ENCODE data around the gene SAXO1.

DNA sequence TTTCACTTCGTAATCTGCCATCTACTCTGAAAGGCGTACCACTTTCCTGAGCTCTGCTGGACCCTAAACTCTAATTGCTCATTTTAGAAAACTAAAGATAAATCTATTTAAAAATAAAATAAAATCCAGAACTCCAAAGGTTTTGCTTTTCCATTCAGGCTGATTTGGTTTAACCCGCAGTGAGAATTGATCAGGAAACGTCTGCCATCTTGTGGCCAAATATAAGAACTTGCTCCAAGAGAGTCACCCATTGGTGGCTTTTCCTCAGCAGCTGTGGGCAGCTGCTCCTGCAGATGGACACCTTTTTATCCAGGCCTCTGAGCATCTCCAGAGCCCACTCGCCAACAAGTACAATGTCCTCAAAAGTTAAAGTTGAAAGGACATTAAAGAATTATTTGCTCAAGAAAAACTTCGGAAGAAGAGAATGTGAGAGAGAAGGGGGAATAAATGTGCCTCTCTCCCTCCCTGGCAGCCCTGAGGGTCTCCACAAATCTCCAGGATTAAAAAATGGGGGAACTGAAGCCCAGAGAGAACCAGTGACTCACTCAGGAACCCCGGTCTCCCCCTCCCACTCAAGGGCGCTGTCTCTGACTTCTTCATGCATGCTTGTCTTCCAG is 4.1 kb downstream of the SAXO1 start:
- TF ChIP-seq, protein P1, sequence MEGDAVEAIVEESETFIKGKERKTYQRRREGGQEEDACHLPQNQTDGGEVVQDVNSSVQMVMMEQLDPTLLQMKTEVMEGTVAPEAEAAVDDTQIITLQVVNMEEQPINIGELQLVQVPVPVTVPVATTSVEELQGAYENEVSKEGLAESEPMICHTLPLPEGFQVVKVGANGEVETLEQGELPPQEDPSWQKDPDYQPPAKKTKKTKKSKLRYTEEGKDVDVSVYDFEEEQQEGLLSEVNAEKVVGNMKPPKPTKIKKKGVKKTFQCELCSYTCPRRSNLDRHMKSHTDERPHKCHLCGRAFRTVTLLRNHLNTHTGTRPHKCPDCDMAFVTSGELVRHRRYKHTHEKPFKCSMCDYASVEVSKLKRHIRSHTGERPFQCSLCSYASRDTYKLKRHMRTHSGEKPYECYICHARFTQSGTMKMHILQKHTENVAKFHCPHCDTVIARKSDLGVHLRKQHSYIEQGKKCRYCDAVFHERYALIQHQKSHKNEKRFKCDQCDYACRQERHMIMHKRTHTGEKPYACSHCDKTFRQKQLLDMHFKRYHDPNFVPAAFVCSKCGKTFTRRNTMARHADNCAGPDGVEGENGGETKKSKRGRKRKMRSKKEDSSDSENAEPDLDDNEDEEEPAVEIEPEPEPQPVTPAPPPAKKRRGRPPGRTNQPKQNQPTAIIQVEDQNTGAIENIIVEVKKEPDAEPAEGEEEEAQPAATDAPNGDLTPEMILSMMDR (IDR thresholded peaks at IDR 0.05; ENCODE audit: insufficient read depth, low read length): peak; percentile 10
- no peak for TF ChIP-seq POLR2AphosphoS5 (IDR thresholded peaks at IDR 0.05; ENCODE audit: low read depth)

Data from HL-60 (cell line).